Endothelial cell of umbilical vein (primary cell): ENCODE data around the gene PPM1F.

Experiments used
- CTCF ChIP-seq, 2 donors: IDR thresholded peaks; 1 replicate in 1 of 2; 2 replicates in 1 of 2; pipeline ENCODE4 v1.5.1; 2011; ENCODE audit warnings: low read length in 2 of 2, mild to moderate bottlenecking in 2 of 2, moderate library complexity in 2 of 2, control low read depth in 1 of 2, inconsistent platforms in 1 of 2, low read depth in 1 of 2; ENCODE audit not compliant: insufficient read depth in 1 of 2; ENCODE audit errors: extremely low read depth in 1 of 2
- GATA2 ChIP-seq: IDR thresholded peaks from 2 replicates; pipeline ENCODE4 v1.7.0; 2011; ENCODE audit warnings: low read depth, mild to moderate bottlenecking, moderate library complexity, mixed read lengths, low read length; ENCODE audit not compliant: insufficient read length, insufficient read depth
- JUN ChIP-seq: IDR thresholded peaks from 2 replicates; pipeline ENCODE4 v1.6.1; 2011; ENCODE audit warnings: borderline replicate concordance, low read depth; ENCODE audit not compliant: insufficient read length, insufficient read depth
- MYC ChIP-seq: IDR thresholded peaks from one replicate; pipeline ENCODE4 v1.6.1; 2011; ENCODE audit warnings: mild to moderate bottlenecking, low read depth, low read length
- POLR2A ChIP-seq: IDR thresholded peaks from 2 replicates; pipeline ENCODE4 v1.6.1; 2012; ENCODE audit warnings: low read depth, mild to moderate bottlenecking, control low read depth, low read length

- TF ChIP-seq CTCF (IDR thresholded peaks at IDR 0.05; ENCODE audit: extremely low read depth in 1 of 2, insufficient read depth in 1 of 2, low read depth in 1 of 2, low read length in 2 of 2) (no peak), JUN (no peak), POLR2A (no peak), GATA2 (no peak), MYC (no peak)
These were observed 11.6 kb upstream of the PPM1F start for GRCh38 chr22:21964234-21964633.
